Measurements from ENCODE around the gene COQ4.
"Not testable (repeated sequence)": the region's sequence is repeated elsewhere in the genome, so short reads cannot be mapped to it uniquely, and the experiment has no call there.

The COQ4 gene

DNA sequence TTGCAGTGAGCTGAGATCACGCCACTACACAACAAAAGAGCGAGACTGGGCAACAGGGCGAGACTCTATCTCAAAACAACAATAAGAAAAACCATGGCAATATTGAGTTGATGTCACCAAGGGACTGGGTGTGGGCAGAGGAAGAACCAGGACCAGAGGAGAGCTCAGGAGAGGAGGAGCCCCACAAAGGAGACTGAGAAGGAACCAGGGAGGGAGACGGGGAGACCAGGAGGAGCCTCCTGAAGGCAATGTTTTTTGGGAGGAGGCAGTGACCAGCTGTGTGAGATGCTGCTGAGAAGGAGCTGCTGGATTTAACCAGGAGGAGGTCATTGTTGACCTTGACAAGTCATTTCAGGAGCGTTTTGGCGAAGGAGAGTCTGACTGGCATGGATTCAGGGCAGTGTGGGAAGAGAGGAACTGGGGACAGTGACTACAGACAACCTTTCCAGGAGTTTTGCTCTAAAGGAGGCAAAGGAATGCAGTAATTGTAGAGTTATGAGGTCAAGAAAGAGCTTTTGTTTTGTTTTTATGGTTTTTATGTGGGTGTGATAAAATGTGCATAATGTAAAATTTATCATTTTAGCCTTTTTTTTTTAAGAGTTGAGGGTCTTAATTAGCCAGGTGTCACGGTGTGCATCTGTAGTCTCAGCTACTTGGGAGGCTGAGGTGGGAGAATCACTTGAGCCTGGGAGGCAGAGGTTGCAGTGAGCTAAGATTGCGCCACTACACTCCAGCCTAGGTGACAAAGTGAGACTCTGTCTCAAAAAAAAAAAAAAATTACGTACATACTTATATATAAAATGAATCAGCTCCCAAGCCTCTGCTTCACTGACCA lies 18.3 kb upstream of the COQ4 start:
- no peak for DNase-seq

DNA sequence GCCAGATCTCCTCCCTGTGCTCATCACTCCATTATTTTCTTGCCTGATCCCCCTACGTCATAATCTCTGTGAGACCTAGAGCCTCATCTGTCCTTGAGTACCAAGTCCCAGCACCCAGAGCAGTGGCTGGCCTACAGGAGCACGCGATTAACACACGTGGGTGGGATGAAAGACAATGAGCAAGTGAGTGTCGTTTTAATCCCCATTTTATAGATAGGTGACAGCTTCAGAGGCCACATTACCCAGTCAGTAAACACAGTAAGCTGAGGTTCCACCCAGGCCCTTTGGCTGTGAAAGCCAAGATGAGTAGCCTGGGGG lies 17.7 kb upstream of the COQ4 start:
- no peak for DNase-seq

GRCh38 chr9:128309551-128309950 lies 13.1 kb upstream of the COQ4 start:
- DNase-seq: no peak

- DNase-seq: no peak
Measured at GRCh38 chr9:128310461-128310860, 12.2 kb upstream of the COQ4 start.

DNA sequence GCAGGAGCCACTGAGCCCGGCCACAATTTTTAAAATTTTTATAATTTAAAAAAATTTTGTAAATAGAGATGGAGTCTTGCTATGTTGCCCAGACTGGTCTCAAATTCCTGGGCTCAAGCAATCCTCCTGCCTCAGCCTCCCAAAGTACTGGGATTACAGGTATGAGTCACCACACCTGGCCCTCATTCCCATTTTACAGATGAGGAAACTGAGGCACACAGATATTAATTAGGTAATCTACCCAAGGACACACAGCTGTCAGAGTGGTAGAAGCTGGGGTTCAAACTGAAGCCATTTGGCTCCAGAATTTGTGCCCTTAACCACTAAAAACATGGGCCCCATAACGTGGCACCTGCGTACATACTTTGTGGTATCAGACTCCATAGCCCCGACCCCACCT lies 7.9 kb upstream of the COQ4 start:
- no peak for DNase-seq

- no peak for DNase-seq
Measured at GRCh38 chr9:128316421-128316820, 6.2 kb upstream of the COQ4 start.

- no peak for DNase-seq
Measured at GRCh38 chr9:128317629-128318028, 5.0 kb upstream of the COQ4 start.

GRCh38 chr9:128321343-128321742 lies 1.3 kb upstream of the COQ4 start:
- no peak for DNase-seq

DNA sequence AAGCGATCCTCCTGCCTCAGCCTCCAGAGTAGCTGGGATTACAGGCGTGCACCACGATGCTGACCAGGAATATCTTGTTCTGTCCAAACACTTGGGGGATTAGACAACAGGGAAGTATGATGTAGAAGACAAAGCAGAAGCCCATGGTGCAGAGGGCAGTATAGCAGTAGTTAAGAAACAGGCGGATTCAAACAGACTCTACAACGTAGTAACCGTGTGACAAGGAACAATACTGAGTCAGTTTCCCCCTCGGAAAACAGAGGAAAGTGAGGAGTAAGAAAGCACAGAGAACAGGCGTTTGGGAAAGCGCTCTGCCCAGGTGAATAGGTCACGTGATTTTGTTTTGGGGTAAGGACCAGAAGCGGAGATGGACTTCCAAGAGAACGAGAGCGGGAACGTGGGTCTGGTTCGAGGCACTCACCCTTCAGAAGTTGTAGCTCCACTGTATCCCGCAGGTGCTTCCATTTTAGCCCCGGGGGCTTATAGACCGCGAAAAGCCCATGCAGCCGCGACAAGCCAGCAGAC lies 698 bp upstream of the COQ4 start:
- DNase-seq: peak in 1 of 3 donors; percentile 5

DNA sequence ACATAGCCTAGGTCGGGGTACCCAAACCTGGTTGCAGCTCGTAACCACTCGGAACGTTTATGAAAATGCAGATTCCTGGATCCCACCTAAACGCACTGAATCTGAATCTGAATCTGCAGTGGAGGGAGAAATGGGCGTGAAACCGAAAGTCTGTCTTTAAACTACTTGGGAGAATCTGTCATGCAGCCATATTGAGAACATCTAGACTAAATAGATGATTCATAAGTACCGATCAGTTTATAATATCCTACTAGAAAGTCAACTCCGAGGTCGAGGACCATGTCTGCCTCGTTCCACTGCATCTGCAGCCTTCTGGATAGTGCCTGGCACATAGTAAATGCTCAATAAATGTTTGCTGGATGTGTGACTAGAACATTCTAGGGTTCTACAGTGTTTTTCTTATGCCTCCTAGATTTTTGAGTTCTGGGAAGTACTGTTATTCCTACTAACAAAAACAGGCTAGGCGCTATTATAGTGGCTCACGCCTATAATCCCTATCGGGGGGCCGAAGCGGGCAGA lies 632 bp downstream of the COQ4 start:
- peak in 2 of 3 donors; percentile 9 to 37 for DNase-seq

DNA sequence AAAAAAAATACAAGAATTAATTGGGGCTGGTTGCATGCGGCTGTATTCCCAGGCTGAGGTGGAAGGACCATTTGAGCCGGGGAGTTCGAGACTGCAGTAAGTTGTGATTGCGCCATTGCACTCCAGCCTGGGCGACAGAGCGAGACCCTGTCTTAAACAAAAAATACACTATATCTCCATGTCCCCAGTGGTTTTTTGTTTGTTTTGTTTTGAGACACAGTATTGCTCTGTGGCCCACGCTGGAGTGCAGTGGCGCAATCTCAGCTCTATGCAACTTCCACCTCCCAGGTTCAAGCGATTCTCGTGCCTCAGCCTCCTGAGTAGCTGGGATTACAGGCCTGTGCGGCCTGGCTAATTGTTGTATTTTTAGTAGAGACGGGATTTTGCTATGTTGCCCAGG lies 1.2 kb downstream of the COQ4 start:
- DNase-seq: peak in 2 of 3 donors; percentile 10 to 25

DNA sequence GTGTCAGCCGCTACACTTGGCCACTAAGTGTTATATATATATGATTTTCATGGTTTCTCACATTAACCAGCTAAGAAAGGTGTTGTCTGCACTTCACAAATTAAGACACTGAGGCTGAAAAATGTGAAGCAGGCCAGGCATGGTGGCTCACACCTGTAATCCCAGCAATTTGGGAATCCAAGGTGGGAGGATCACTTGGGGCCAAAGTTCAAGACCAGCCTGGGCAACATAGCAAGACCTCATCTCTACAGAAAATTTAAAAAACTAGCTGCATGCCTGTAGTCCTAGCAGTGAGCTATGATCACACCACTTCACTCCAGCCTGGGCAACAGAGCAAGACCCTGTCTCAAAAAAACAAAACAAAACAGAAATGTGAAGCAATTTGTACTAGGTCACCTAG lies 1.8 kb downstream of the COQ4 start:
- DNase-seq: no peak

- DNase-seq: no peak
Measured at GRCh38 chr9:128325629-128326028, 3.0 kb downstream of the COQ4 start.

DNA sequence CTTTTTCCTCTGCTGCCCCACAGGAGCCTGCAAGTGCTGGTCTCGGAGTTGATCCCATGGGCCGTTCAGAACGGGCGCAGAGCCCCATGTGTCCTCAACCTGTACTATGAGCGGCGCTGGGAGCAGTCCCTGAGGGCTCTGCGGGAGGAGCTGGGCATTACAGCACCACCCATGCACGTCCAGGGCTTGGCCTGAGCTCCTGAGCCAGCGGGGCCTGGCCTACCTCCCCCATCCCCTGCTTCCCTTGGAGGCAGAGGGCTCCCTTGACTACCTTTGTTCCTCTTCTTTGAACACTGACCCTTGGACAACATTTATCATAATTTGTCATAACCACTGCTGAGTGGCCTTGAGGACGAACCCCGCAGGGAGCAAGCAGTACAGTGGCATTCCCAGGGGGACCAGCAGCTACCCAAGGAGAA lies 10.8 kb downstream of the COQ4 start:
- DNase-seq: no peak

- DNase-seq: no peak
Measured at GRCh38 chr9:128335161-128335560, 12.5 kb downstream of the COQ4 start.

GRCh38 chr9:128335914-128336313 lies 13.3 kb downstream of the COQ4 start:
- DNase-seq: no peak

- DNase-seq: no peak
Measured at GRCh38 chr9:128337936-128338335, 15.3 kb downstream of the COQ4 start.

DNA sequence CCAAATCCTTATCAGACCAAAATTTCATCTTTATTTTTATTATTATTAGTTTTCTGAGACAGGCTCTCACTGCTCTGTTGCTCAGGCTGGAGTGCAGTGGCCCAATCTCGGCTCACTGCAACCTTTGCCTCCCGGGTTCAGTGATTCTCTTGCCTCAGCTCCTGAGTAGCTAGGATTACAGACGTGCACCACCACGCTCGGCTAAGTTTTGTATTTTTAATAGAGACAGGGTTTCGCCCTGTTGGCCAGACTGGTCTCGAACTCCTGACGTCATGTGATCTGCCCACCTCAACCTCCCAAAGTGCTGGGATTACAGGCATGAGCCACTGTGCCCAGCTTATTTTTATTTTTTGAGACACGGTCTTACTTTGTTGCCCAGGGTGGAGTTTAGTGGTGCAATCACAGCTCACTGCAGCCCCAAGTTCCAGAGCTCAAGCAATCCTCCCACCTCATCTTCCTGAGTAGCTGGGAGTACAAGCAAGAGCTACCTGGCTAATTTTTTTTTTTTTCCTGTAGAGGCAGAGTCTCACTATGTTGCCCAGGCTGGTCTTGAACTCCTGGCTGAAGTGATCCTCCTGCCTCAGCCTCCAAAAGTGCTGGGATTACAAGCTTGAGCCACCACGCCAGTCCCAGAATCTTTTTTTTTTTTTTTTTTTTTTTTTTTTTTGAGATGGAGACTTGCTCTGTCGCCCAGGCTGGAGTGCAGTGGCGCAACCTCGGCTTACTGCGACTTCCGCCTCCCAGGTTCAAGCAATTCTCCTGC lies 16.4 kb downstream of the COQ4 start:
- not testable (repeated sequence) for DNase-seq

DNA sequence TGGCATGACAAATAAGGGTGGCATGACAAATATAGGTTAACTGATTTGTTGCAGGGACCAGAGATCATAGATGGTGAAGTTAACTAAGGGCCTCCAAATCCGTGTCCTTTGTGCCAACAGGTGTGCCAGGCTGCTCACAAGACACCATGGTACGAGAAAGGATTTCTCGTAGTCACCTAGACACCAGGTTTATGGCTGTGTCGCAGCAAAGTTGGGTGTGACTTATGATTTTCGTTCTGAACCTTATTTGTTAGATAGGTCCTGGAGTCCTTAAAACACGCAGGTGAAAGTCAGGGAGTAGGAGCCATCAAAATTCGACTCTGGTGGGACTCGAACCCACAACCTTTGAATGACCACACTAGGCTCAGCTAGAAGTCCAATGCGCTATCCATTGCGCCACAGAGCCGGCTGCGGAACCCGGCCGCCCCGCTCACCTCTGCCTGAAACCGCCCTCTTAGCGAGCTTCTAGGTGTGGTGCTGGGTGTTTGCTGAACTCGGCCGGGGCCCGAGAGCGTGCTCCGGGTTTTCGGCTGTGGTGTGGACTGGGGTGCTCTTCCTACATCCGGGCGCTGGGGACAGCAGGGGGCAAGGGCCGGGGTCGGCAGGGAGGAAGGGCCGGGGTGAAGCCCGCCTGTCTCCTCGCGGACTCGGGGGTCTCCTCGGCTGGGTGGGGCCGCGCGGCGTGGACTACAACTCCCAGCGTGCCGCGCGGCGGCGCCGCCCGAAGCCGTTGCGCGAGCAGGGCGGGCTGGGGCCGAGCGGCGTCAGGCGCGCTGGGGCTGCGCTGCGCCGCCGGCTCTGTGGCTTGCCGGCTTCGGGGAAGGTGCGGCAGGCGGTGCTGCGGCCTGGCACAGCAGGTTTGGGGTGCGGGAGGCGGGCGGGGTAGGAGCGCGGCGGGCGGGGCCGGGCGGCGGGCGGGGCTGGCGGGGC lies 17.4 kb downstream of the COQ4 start, which contains the start of gene SLC27A4:
Gene SLC27A4, plus strand, starts transcription at position 767 of the 930 bp plus-strand sequence. CDS start 2,606 bp downstream, outside the sequence.
- DNase-seq: peak; percentile 68 to 92 (median 81)

- peak in 2 of 3 donors; percentile 16 to 37 for DNase-seq
Measured at GRCh38 chr9:128340691-128341434, 18.2 kb downstream of the COQ4 start.

GRCh38 chr9:128341435-128341849 lies 18.8 kb downstream of the COQ4 start:
- peak; percentile 72 to 77 (median 75) for DNase-seq

Data from suppressor macrophage treated with lipopolysaccharide for 1 hour (primary cell).